HG02759 (cell line): ENCODE data around the gene KIRREL3.

ENCODE experiments used
- ATAC-seq: cut with Tn5 transposase; IDR thresholded peaks from one replicate; pipeline ENCODE4 v1.9.1; 2021; ENCODE audit warnings: mild to moderate bottlenecking, moderate library complexity; ENCODE audit not compliant: unreplicated experiment

KIRREL3 gene

GRCh38 chr11:126588630-126589491, 411.7 kb downstream of the KIRREL3 start:
- ATAC-seq, result no peak

- no peak for ATAC-seq
Observed at GRCh38 chr11:126587541-126587940, 413.0 kb downstream of the KIRREL3 start.

- no peak for ATAC-seq
Observed at GRCh38 chr11:126585774-126586491, 414.6 kb downstream of the KIRREL3 start.

GRCh38 chr11:126585388-126585773, 415.2 kb downstream of the KIRREL3 start:
- ATAC-seq, result no peak

- no peak for ATAC-seq
Observed at GRCh38 chr11:126583594-126584427, 416.8 kb downstream of the KIRREL3 start.

GRCh38 chr11:126583101-126583500, 417.5 kb downstream of the KIRREL3 start:
- no peak for ATAC-seq

GRCh38 chr11:126581871-126582648, 418.5 kb downstream of the KIRREL3 start:
- ATAC-seq, result no peak

- no peak for ATAC-seq
Observed at GRCh38 chr11:126578426-126578825, 422.1 kb downstream of the KIRREL3 start.

- ATAC-seq, result no peak
Observed at GRCh38 chr11:126578021-126578420, 422.5 kb downstream of the KIRREL3 start.

GRCh38 chr11:126575849-126576248, 424.7 kb downstream of the KIRREL3 start:
- no peak for ATAC-seq

- no peak for ATAC-seq
Observed at GRCh38 chr11:126573325-126573978, 427.1 kb downstream of the KIRREL3 start.

GRCh38 chr11:126570489-126570888, 430.1 kb downstream of the KIRREL3 start:
- no peak for ATAC-seq

- no peak for ATAC-seq
Observed at GRCh38 chr11:126567419-126567818, 433.2 kb downstream of the KIRREL3 start.

- no peak for ATAC-seq
Observed at GRCh38 chr11:126564566-126564965, 436.0 kb downstream of the KIRREL3 start.

- no peak for ATAC-seq
Observed at GRCh38 chr11:126561327-126561893, 439.2 kb downstream of the KIRREL3 start.

- ATAC-seq, result no peak
Observed at GRCh38 chr11:126560221-126560620, 440.3 kb downstream of the KIRREL3 start.

GRCh38 chr11:126548581-126549550, 451.7 kb downstream of the KIRREL3 start:
- ATAC-seq, result no peak

- ATAC-seq, result no peak
Observed at GRCh38 chr11:126547691-126548090, 452.9 kb downstream of the KIRREL3 start.
